GM12878 (cell line): ENCODE data around the gene PLXNA4. TPM values are rescaled to one million over a fixed set of nuclear protein-coding genes. Genes with fewer than 3 reads are reported as not detected.

Source experiments
- ATAC-seq: fragments of 200-7000 bp; cut with Tn5 transposase; 3 replicates; pipeline ENCODE4 v1.9.1; 2020; ENCODE audit warnings: mild to moderate bottlenecking, moderate library complexity
- BruUV-seq: library from RNA; stranded (reverse); fragments of 400-500 nt; replicated peaks from 2 replicates; lab custom pipeline; 2021; lab: Mats Ljungman, UMichigan
- CTCF ChIA-PET: fragments of 300-600 bp; sonication (Branson Sonifier 250); formaldehyde crosslinking; extraction: SDS; loops from one replicate; lab custom pipeline; 2021; ENCODE audit warnings: inconsistent platforms; lab: Yijun Ruan, JAX
- POLR2A ChIA-PET: fragments of 350-600 bp; formaldehyde crosslinking; extraction: SDS; loops from one replicate; lab custom pipeline; 2021; ENCODE audit warnings: inconsistent platforms; lab: Charles Lee
- RAD21 ChIA-PET: fragments of 300-600 bp; sonication (Branson Sonifier 250); formaldehyde crosslinking; loops from one replicate; lab custom pipeline; 2023; ENCODE audit warnings: antibody characterized with exemption; ENCODE audit not compliant: unreplicated experiment; lab: Charles Lee
- SMC1A ChIA-PET: fragments of 300-600 bp; sonication (Branson Sonifier 250); formaldehyde crosslinking; loops from one replicate; lab custom pipeline; 2023; ENCODE audit not compliant: unreplicated experiment, uncharacterized antibody; lab: Charles Lee
- DNase-seq: peaks from one replicate; pipeline ENCODE4 v3.0.0-alpha.2; 2011; ENCODE audit warnings: low read depth, low spot score
- FAIRE-seq: peaks from 3 replicates; lab custom pipeline; 2011; peaks lifted over from hg19 to GRCh38; lab: Jason Lieb, UNC
- H2AFZ ChIP-seq: 2 replicates; pipeline ENCODE4 v1.6.0; 2011; ENCODE audit warnings: low read depth, low read length, control low read depth; ENCODE audit not compliant: control insufficient read depth
- H3K27ac ChIP-seq: 2 replicates; pipeline ENCODE4 v1.5.1; 2011; ENCODE audit warnings: control low read depth; ENCODE audit not compliant: control insufficient read depth, insufficient read depth
- H3K27me3 ChIP-seq, 2 experiments: replicated peaks in 1 of 2; 2 replicates each; pipeline versions ENCODE4 v1.6.0 to v1.6.1; 2011; ENCODE audit warnings: low read length in 1 of 2; ENCODE audit not compliant: control insufficient read depth in 2 of 2, insufficient read depth in 2 of 2
- H3K36me3 ChIP-seq, 2 experiments: 2 replicates each; pipeline ENCODE4 v1.5.1; 2011; ENCODE audit warnings: low read length in 1 of 2; ENCODE audit not compliant: control insufficient read depth in 2 of 2, insufficient read depth in 2 of 2
- H3K4me1 ChIP-seq: 2 replicates; pipeline ENCODE4 v1.6.1; 2011; ENCODE audit warnings: mild to moderate bottlenecking, low read length, moderate library complexity, mixed read lengths; ENCODE audit not compliant: control insufficient read depth, insufficient read depth
- H3K4me2 ChIP-seq: 2 replicates; pipeline ENCODE4 v1.6.0; 2011; ENCODE audit warnings: control low read depth; ENCODE audit not compliant: control insufficient read depth, insufficient read depth
- H3K4me3 ChIP-seq: fragments of 200-600 bp; sonication (generic); 2 replicates; pipeline ENCODE4 v1.5.1; 2016
- H3K79me2 ChIP-seq: 2 replicates; pipeline ENCODE4 v1.6.0; 2011; ENCODE audit warnings: low read length; ENCODE audit not compliant: control insufficient read depth, insufficient read depth
- H3K9ac ChIP-seq: 2 replicates; pipeline ENCODE4 v1.8.0; 2011; ENCODE audit warnings: low read length, control low read depth, mixed read lengths; ENCODE audit not compliant: control insufficient read depth, insufficient read depth
- H3K9me3 ChIP-seq: replicated peaks from 3 replicates; pipeline ENCODE4 v1.5.1; 2011; ENCODE audit warnings: mild to moderate bottlenecking, low read length; ENCODE audit not compliant: control insufficient read depth, insufficient read depth
- H4K20me1 ChIP-seq: 2 replicates; pipeline ENCODE4 v1.6.0; 2011; ENCODE audit not compliant: control insufficient read depth, insufficient read depth
- FOXK2 ChIP-seq: fragments of 450-650 bp; IDR thresholded peaks from 2 replicates; pipeline ENCODE4 v1.6.1; 2017; ENCODE audit warnings: mild to moderate bottlenecking, moderate library complexity
- IRF4 ChIP-seq: IDR thresholded peaks from 2 replicates; pipeline ENCODE4 v1.6.1; 2011; ENCODE audit warnings: low read depth, low read length
- MXI1 ChIP-seq: fragments of 150-350 bp; IDR thresholded peaks from 2 replicates; pipeline ENCODE4 v1.6.1; 2011; ENCODE audit warnings: low read depth, mild to moderate bottlenecking, inconsistent platforms, low read length, improper control_type of control experiment
- NRF1 ChIP-seq: conservative IDR thresholded peaks from 2 replicates; pipeline ENCODE4 v1.6.1; 2011; ENCODE audit warnings: mild to moderate bottlenecking, low read depth, low read length, improper control_type of control experiment
- RAD51 ChIP-seq: fragments of 450-650 bp; IDR thresholded peaks from 2 replicates; pipeline ENCODE4 v1.6.1; 2016; ENCODE audit warnings: moderate library complexity, mild to moderate bottlenecking, inconsistent platforms
- SMC3 ChIP-seq: IDR thresholded peaks from 2 replicates; pipeline ENCODE4 v1.6.1; 2011; ENCODE audit warnings: low read length, improper control_type of control experiment, borderline replicate concordance
- SP1 ChIP-seq: IDR thresholded peaks from one replicate; pipeline ENCODE4 v1.6.1; 2011; ENCODE audit warnings: low read depth, low read length
- YY1 ChIP-seq: IDR thresholded peaks from 2 replicates; pipeline ENCODE4 v1.6.1; 2011; ENCODE audit warnings: low read depth, mild to moderate bottlenecking, low read length
- ZBTB33 ChIP-seq: fragments of 450-650 bp; IDR thresholded peaks from 2 replicates; pipeline ENCODE4 v1.6.1; 2017; ENCODE audit warnings: mild to moderate bottlenecking
- ZBTB4 ChIP-seq: fragments of 450-650 bp; formaldehyde crosslinking; IDR thresholded peaks from 2 replicates; pipeline ENCODE4 v1.4.0; 2022; ENCODE audit warnings: mild to moderate bottlenecking, moderate library complexity
- ZZZ3 ChIP-seq: IDR thresholded peaks from 2 replicates; pipeline ENCODE4 v1.6.1; 2011; ENCODE audit warnings: low read depth; ENCODE audit not compliant: control insufficient read depth, insufficient read length
- WGBS: methylation state at CpG from one replicate; pipeline ENCODE4 v1.1.6; 2016; ENCODE audit warnings: low lambda C conversion rate; ENCODE audit not compliant: insufficient replicate concordance, insufficient coverage; ENCODE audit errors: missing lambda C conversion rate; 5-methylcytosine and 5-hydroxymethylcytosine counted together
- in situ Hi-C: fragments of 300-500 bp; cut with MboI; formaldehyde crosslinking; loops from 9 replicates; pipeline ENCODE4 v1.14.3; 2018; ENCODE audit warnings: mixed read lengths
- intact Hi-C: fragments of 100-400 bp; cut with micrococcal nuclease; formaldehyde crosslinking; loops from one replicate; pipeline ENCODE4 v1.14.2; 2022; ENCODE audit not compliant: unreplicated experiment
- polyA plus RNA-seq, 11 experiments: library from polyadenylated mRNA; depleted of rRNA in 4 of 11; unstranded in 6 of 11; stranded (reverse) in 5 of 11; fragments of >200 nt; fragmentation: Nextera tagmentation in 4 of 11; fragmentation: Illumina TruSeq in 1 of 11; extraction: Ambion mirVana in 4 of 11; extraction: Trizol in 1 of 11; gene quantifications; 1 replicate in 1 of 11; 2 replicates in 10 of 11; pipeline versions ENCODE4 v1.2.1 to v1.2.3, GENCODE V29; 2011 to 2016; ENCODE audit warnings: inconsistent platforms in 2 of 11, missing spikeins in 2 of 11, low read depth in 1 of 11
- total RNA-seq, 4 experiments: library from RNA; depleted of rRNA in 3 of 4; stranded (reverse); fragments of >200 nt in 3 of 4; fragmentation: Illumina TruSeq in 1 of 4; extraction: Trizol in 1 of 4; gene quantifications; 2 replicates each; pipeline versions ENCODE4 v1.2.1 to v1.2.3, GENCODE V29; 2013 to 2021
- TF ChIP-seq, protein P1 (sequence below): IDR thresholded peaks from 2 replicates; pipeline ENCODE4 v1.6.1; 2012; ENCODE audit warnings: improper control_type of control experiment, low read depth, low read length; ENCODE audit not compliant: insufficient replicate concordance

PLXNA4 gene
- total and polyA plus RNA-seq, 10 of the 15 experiments (the other 5 are each of a cell fraction or from before 2014, with no cell fraction given) = 0.03 TPM; not detected in 9

DNA sequence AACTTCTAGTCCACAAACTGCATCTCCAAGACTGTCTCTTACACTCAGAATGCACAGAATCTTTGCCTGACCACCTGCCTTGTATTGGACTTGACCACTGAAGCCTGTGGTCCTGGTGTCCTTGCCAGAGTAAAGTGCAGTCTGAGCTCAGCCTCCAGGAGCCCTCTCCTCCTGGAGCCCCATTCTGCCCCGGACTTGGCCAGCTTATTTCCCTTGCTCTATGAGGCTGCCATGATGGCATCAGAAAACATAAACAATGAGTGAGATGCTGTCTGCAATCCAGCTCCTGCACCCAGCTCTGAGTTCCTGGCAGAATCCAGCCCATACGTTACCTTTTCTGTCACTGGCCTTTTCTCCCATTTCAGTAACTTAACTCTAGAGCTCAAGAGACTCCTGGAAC, 494.6 kb downstream of the PLXNA4 start (continued):
- TF ChIP-seq MXI1 = no peak

DNA sequence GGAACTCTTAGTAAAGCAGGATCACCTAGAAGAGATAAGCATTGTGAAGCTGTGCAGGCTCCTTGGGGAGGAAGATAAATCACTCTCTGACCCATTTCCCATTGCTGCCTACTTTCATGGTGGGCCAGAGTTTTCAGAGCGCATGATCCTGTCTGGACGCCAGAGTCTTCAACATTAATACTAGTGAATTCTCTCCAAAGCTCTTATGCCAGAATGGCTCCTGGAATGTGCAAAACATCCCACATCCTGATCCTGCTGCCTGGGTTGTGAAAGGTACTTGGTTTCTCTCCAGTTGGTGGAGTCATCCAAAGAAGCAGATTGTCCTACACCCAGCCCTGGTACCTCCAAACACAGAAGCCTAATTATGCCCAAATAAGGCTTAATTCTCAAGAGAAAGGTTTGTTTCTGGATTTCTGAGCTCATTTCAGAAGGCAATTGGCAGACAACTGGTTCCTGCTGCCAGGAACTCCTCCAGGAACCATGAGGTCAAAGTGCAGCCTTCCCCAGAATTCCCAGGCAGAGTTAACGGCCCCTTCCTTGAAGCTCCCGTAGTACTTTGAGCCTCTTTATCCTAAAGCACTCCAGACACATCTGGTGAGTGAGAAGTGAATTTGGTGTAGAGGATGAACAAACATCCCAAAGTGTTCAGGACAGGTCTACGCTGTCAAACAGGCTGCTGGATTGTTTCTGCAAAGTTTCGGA, 495.2 kb downstream of the PLXNA4 start:
- Histone ChIP-seq H2AFZ (no peak overlapping the region), H3K27me3 (peaks cover 0 to 2% of the 10 kb centered on the region in 2 experiments; a peak in 2 of 4 replicates), H4K20me1 (no peaks in the 10 kb centered on the region), H3K27ac (no peak overlapping the region), H3K4me1 (no peaks in the 10 kb centered on the region), H3K36me3 (no peaks in the 10 kb centered on the region), H3K79me2 (no peaks in the 10 kb centered on the region), H3K4me2 (no peak overlapping the region), H3K4me3 (no peak overlapping the region), H3K9ac (no peak overlapping the region), H3K9me3 (no peaks in the 10 kb centered on the region)
- intact Hi-C loops = no loop called here
- BruUV-seq = no TSS peak
- 22% methylated on average over 6 of the region's 6 CpGs for WGBS
- POLR2A ChIA-PET = no interaction called here
- no peak for TF ChIP-seq SMC3
- no peak for TF ChIP-seq ZBTB4 (CRISPR knock-in tag)
- TF ChIP-seq IRF4 = no peak
- no peak for TF ChIP-seq ZBTB33
- TF ChIP-seq SP1 = no peak
- TF ChIP-seq FOXK2 = no peak
- no peak for TF ChIP-seq ZZZ3
- TF ChIP-seq RAD51 = no peak
- TF ChIP-seq NRF1 = no peak
- no peak for TF ChIP-seq YY1
- TF ChIP-seq, protein P1, sequence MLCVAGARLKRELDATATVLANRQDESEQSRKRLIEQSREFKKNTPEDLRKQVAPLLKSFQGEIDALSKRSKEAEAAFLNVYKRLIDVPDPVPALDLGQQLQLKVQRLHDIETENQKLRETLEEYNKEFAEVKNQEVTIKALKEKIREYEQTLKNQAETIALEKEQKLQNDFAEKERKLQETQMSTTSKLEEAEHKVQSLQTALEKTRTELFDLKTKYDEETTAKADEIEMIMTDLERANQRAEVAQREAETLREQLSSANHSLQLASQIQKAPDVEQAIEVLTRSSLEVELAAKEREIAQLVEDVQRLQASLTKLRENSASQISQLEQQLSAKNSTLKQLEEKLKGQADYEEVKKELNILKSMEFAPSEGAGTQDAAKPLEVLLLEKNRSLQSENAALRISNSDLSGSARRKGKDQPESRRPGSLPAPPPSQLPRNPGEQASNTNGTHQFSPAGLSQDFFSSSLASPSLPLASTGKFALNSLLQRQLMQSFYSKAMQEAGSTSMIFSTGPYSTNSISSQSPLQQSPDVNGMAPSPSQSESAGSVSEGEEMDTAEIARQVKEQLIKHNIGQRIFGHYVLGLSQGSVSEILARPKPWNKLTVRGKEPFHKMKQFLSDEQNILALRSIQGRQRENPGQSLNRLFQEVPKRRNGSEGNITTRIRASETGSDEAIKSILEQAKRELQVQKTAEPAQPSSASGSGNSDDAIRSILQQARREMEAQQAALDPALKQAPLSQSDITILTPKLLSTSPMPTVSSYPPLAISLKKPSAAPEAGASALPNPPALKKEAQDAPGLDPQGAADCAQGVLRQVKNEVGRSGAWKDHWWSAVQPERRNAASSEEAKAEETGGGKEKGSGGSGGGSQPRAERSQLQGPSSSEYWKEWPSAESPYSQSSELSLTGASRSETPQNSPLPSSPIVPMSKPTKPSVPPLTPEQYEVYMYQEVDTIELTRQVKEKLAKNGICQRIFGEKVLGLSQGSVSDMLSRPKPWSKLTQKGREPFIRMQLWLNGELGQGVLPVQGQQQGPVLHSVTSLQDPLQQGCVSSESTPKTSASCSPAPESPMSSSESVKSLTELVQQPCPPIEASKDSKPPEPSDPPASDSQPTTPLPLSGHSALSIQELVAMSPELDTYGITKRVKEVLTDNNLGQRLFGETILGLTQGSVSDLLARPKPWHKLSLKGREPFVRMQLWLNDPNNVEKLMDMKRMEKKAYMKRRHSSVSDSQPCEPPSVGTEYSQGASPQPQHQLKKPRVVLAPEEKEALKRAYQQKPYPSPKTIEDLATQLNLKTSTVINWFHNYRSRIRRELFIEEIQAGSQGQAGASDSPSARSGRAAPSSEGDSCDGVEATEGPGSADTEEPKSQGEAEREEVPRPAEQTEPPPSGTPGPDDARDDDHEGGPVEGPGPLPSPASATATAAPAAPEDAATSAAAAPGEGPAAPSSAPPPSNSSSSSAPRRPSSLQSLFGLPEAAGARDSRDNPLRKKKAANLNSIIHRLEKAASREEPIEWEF = no peak
- SMC1A ChIA-PET = no interaction called here
- in situ Hi-C loops = no loop called here
- no peak for FAIRE-seq
- DNase-seq = no peak
- ATAC-seq = no peak
- RAD21 ChIA-PET = no interaction called here
- CTCF ChIA-PET = no interaction called here
